NCI-H345 (cell line): ENCODE measurements around the gene UFL1.

Experiments used
- DNase-seq: peaks from one replicate; lab custom pipeline; 2025; lab: John Stamatoyannopoulos, UW

Gene UFL1

DNA sequence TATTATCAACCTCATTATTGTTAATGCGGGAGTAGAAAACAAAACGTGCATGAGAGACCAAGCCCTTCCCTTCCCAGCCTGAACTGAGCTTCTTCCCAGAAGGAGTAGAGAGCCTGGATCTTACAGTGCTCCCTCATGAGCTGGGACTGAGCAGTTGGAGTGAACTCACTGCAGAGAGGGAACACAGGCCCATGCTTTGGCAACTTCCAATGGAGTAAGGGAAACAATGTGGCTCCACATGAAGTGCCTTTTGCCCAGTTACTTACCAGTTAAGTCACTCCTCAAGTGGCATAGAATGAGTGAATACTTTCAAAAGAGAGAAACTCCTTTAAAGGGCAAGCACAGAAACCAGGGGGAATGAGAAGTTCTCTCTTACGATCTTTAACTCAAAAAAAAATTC, 53.8 kb downstream of the UFL1 start:
- DNase-seq: no peak

DNA sequence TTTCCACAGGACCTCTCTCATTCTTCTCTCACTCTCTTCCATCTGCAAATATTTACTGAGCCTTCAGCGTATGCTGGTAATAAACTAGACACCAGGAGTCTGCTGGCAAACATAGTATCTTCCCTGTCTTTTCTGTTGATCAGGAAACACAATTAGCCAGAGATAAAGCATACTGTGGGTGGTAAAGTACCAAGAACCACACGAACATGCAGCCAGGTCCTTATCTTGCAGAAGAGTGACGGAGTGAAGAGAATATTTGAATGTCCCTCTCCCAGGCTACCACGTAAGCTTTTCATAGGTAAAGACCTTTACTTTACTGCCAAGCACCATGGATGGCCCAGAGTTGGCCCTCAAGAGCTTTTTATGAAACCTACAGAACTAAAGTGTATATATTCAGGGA, 54.6 kb downstream of the UFL1 start:
- no peak for DNase-seq

DNA sequence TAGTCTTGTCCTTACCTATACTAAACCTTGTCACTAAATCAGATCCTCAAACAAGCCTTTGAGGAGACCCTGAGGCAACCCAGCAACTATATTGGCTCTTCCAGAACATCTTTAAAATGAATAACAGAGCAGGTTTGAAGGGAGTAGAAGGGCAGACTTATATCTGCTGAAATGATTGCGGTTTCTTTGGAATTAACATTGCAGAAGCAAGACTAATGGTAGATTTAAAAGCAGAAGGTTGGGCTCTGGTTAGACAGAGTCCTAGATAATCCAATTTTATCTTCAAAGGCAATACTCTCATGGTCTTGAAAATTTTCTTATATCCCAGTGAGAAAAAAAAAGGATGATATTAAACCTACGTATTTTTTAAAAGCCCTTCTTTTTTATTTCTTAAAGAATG, 60.4 kb downstream of the UFL1 start:
- DNase-seq: no peak

DNA sequence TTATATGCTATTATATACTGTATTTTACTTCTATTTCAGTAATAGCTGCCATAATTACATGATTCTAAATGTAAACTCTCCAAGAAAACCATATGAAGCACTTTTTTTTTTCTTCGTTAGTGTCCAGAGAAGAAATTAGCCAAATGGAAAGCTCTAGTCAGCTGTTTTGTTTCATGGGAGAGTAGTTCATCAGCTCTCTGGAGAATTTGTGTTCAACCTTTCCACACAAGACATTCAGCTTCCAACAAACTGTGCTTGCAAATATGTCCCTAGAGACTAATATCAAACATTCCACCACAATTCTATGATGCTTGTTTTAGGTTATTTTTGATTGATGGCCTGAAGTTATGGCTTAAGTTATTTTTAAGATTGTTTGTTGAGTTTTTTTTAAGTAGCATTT, 60.8 kb downstream of the UFL1 start:
- no peak for DNase-seq

DNA sequence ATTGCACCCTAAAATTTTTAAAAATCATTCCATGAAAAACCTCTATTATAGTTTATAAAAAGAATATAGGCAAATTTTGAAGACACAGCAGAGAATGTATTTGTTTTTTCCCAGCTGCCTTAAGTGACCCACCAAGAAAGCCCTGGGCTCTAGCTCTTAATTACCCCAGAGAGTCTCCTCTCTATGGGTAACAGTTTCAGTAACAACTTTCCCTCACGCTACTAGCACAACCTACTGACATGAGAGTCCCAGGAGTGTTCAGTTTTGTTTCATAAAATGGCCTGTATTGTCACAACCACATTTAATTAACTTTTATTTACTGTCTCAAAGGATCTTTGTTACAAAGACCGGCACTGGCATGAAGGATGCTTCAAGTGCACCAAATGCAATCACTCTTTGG, 82.8 kb downstream of the UFL1 start:
- DNase-seq: peak; percentile 81
